Mesenchymal stem cell (in vitro differentiated cells and primary cell): ENCODE data around the gene PRLH.

Experiments
- DNase-seq: peaks from one replicate; pipeline ENCODE4 v3.0.0-alpha.2; 2013
- H2AFZ ChIP-seq: one replicate; pipeline ENCODE4 v1.6.1; 2013; ENCODE audit warnings: low read depth, mild to moderate bottlenecking, control low read depth, inconsistent platforms, low read length, moderate library complexity
- H2AK5ac ChIP-seq: 2 replicates; pipeline ENCODE4 v1.6.1; 2013; ENCODE audit warnings: low read length, moderate library complexity, mild to moderate bottlenecking, inconsistent platforms; ENCODE audit not compliant: severe bottlenecking
- H2BK120ac ChIP-seq: one replicate; pipeline ENCODE4 v1.6.1; 2013; ENCODE audit warnings: low read depth, mild to moderate bottlenecking, inconsistent platforms, low read length, moderate library complexity
- H2BK12ac ChIP-seq, 2 experiments: one replicate each; pipeline ENCODE4 v1.6.1; 2013; ENCODE audit warnings: inconsistent platforms in 2 of 2, low read length in 2 of 2, mild to moderate bottlenecking in 2 of 2, moderate library complexity in 2 of 2, control low read depth in 1 of 2
- H2BK15ac ChIP-seq: one replicate; pipeline ENCODE4 v1.6.1; 2013; ENCODE audit warnings: mild to moderate bottlenecking, low read depth, inconsistent platforms; ENCODE audit not compliant: poor library complexity, severe bottlenecking
- H2BK5ac ChIP-seq: 2 replicates; pipeline ENCODE4 v1.6.1; 2013; ENCODE audit warnings: low read depth, mild to moderate bottlenecking, low read length, control low read depth, inconsistent platforms; ENCODE audit not compliant: poor library complexity, severe bottlenecking
- H3K14ac ChIP-seq, 2 experiments: one replicate each; pipeline ENCODE4 v1.6.1; 2013; ENCODE audit warnings: inconsistent platforms in 2 of 2, low read length in 2 of 2, control low read depth in 1 of 2, mild to moderate bottlenecking in 1 of 2, moderate library complexity in 1 of 2
- H3K18ac ChIP-seq, 2 experiments: one replicate each; pipeline ENCODE4 v1.6.1; 2013; ENCODE audit warnings: inconsistent platforms in 2 of 2, low read length in 2 of 2, control low read depth in 1 of 2, low read depth in 1 of 2, mild to moderate bottlenecking in 1 of 2
- H3K23ac ChIP-seq, 2 experiments: one replicate each; pipeline ENCODE4 v1.6.1; 2013; ENCODE audit warnings: inconsistent platforms in 2 of 2, low read length in 2 of 2, mild to moderate bottlenecking in 2 of 2, moderate library complexity in 2 of 2, control low read depth in 1 of 2
- H3K27ac ChIP-seq: 2 replicates; pipeline ENCODE4 v1.5.1; 2013; ENCODE audit warnings: mild to moderate bottlenecking, moderate library complexity, low read length, control low read depth, inconsistent platforms; ENCODE audit not compliant: poor library complexity, severe bottlenecking
- H3K27me3 ChIP-seq, 2 experiments: 2 replicates each; pipeline versions ENCODE4 v1.6.1 to v1.7.0; 2013; ENCODE audit warnings: low read length in 2 of 2, mild to moderate bottlenecking in 2 of 2, moderate library complexity in 2 of 2, control low read depth in 1 of 2, inconsistent platforms in 1 of 2; ENCODE audit not compliant: control insufficient read depth in 1 of 2, insufficient read depth in 1 of 2
- H3K36me3 ChIP-seq, 2 experiments: 2 replicates each; pipeline versions ENCODE4 v1.6.1 to v1.7.0; 2013; ENCODE audit warnings: low read length in 2 of 2, control low read depth in 1 of 2, inconsistent platforms in 1 of 2, low read depth in 1 of 2, mild to moderate bottlenecking in 1 of 2; ENCODE audit not compliant: insufficient read depth in 2 of 2, control insufficient read depth in 1 of 2
- H3K4ac ChIP-seq, 2 experiments: one replicate each; pipeline ENCODE4 v1.6.1; 2013; ENCODE audit warnings: inconsistent platforms in 2 of 2, low read length in 2 of 2, mild to moderate bottlenecking in 2 of 2, moderate library complexity in 2 of 2, control low read depth in 1 of 2, low read depth in 1 of 2
- H3K4me1 ChIP-seq: 2 replicates; pipeline ENCODE4 v1.6.1; 2013; ENCODE audit warnings: low read depth, low read length, control low read depth; ENCODE audit not compliant: control insufficient read depth, insufficient read depth
- H3K4me2 ChIP-seq: 2 replicates; pipeline ENCODE4 v1.6.1; 2013; ENCODE audit warnings: low read length, mild to moderate bottlenecking, inconsistent platforms; ENCODE audit not compliant: poor library complexity, severe bottlenecking
- H3K4me3 ChIP-seq, 2 experiments: 2 replicates each; pipeline versions ENCODE4 v1.5.1 to v1.7.0; 2013; ENCODE audit warnings: low read length in 2 of 2, mild to moderate bottlenecking in 2 of 2, control low read depth in 1 of 2, low read depth in 1 of 2; ENCODE audit not compliant: insufficient read depth in 1 of 2
- H3K79me1 ChIP-seq: replicated peaks from 2 replicates; pipeline ENCODE4 v1.6.1; 2013; ENCODE audit warnings: mild to moderate bottlenecking, control low read depth, low read length, inconsistent platforms; ENCODE audit not compliant: poor library complexity, severe bottlenecking
- H3K9ac ChIP-seq: 2 replicates; pipeline ENCODE4 v1.7.0; 2013; ENCODE audit warnings: mild to moderate bottlenecking, low read length, moderate library complexity
- H3K9me3 ChIP-seq: 2 replicates; pipeline ENCODE4 v1.7.0; 2013; ENCODE audit warnings: mild to moderate bottlenecking, low read length; ENCODE audit not compliant: control insufficient read depth
- H4K8ac ChIP-seq: one replicate; pipeline ENCODE4 v1.6.1; 2013; ENCODE audit warnings: inconsistent platforms, mild to moderate bottlenecking, low read length, moderate library complexity
- H4K91ac ChIP-seq: one replicate; pipeline ENCODE4 v1.6.1; 2013; ENCODE audit warnings: mild to moderate bottlenecking, low read length, inconsistent platforms
- WGBS: methylation state at CpG from one replicate; pipeline ENCODE4 v1.1.7; 2013; ENCODE audit warnings: mixed read lengths; 5-methylcytosine and 5-hydroxymethylcytosine counted together

PRLH gene

DNA sequence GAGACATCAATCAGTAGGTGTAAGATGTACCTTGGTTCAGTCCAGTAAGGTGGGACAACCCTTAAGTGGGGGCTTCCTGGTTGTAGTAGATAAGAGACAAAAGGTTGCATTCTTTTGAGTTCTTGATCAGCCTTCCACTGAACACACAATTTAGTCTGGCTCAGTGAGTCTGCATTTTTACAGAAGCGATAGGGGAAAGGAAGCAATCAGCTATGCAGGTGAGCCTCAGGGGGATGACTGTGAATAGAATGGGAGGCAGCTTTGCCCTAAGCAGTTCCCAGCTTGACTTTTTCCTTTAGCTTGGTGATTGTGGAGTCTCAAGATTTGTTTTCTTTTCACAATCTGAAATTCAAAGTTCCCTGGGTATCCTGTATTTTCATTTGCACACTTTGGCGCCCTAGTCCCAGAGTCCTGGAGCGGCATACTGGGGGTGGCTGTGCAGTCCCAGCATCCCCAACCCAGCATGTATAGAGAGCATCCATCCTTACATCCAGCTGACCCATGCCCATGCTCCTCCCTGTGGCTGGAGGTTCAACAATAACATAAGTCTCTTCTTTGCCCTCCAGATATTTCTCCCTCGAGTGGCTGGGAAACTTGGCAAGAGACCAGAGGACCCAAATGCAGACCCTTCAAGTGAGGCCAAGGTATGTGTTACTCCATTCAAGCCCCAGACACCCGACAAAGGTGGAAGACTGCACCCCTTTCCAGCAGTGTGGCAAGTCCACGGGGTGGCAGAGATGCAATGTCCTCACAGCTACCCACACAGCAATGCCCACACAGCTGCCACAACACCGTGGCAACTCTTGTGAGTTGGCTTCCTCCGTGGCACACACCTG, 20.1 kb upstream of the PRLH start:
- Histone ChIP-seq H3K9ac (no peak overlapping the region), H3K36me3 (peaks cover 13 to 71% of the 10 kb centered on the region in 2 experiments), H2BK120ac (no peak overlapping the region), H2AK5ac (no peak overlapping the region), H4K91ac (no peak overlapping the region), H4K8ac (no peak overlapping the region), H3K18ac (no peak overlapping the region), H2BK15ac (no peak overlapping the region), H3K27me3 (no peaks in the 10 kb centered on the region), H3K4ac (no peak overlapping the region), H2AFZ (no peak overlapping the region), H3K23ac (no peak overlapping the region), H3K27ac (no peak overlapping the region), H2BK5ac (no peak overlapping the region), H3K4me2 (no peak overlapping the region), H3K79me1 (peaks cover 12% of the 10 kb centered on the region), H3K9me3 (no peaks in the 10 kb centered on the region), H2BK12ac (no peak overlapping the region), H3K14ac (peak overlapping the region in 1 of 2 experiments; percentile 67), H3K4me3 (no peak overlapping the region), H3K4me1 (peaks cover 16% of the 10 kb centered on the region)
- no peak for DNase-seq
- WGBS: 91% methylated on average over 8 of the region's 8 CpGs

DNA sequence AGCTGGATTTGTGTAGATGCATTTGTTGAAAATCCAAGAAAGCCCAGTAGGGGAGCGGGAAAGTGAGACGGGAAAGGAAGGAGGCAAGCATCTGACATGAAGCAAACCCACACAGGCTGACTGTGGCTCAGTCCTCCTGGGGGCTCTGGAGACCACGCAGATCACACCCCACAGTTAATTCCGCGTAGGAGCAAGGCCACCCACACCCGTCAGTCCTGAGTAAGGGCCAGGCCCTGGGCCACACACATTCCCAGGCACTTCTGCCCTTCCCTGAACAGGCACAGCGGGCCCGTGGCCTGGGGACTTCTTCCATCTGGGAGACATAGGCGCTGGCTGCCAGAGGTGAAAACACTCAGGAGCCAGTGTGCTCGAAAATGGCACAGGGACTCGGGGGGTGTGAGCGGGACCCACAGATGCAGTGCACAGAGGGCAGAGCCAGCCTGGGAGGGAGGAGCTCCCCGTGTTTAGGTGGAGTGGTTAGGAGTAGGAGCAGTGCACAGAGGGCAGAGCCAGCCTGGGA, 19.4 kb upstream of the PRLH start:
- Histone ChIP-seq H2BK12ac (peak overlapping the region in 1 of 2 experiments; percentile 32), H4K8ac (no peak overlapping the region), H3K36me3 (peaks cover 13 to 68% of the 10 kb centered on the region in 2 experiments), H3K14ac (peak overlapping the region in 1 of 2 experiments; percentile 67), H4K91ac (no peak overlapping the region), H3K4me1 (peaks cover 16% of the 10 kb centered on the region), H3K4me3 (no peak overlapping the region), H3K4me2 (no peak overlapping the region), H3K79me1 (peaks cover 9% of the 10 kb centered on the region), H3K23ac (no peak overlapping the region), H2BK5ac (no peak overlapping the region), H3K9me3 (no peaks in the 10 kb centered on the region), H2BK120ac (no peak overlapping the region), H2BK15ac (no peak overlapping the region), H3K27me3 (no peaks in the 10 kb centered on the region), H3K18ac (no peak overlapping the region), H3K27ac (no peak overlapping the region), H3K4ac (no peak overlapping the region), H2AFZ (no peak overlapping the region), H3K9ac (no peak overlapping the region), H2AK5ac (no peak overlapping the region)
- DNase-seq: no peak
- WGBS: 91% methylated on average over 12 of the region's 13 CpGs

DNA sequence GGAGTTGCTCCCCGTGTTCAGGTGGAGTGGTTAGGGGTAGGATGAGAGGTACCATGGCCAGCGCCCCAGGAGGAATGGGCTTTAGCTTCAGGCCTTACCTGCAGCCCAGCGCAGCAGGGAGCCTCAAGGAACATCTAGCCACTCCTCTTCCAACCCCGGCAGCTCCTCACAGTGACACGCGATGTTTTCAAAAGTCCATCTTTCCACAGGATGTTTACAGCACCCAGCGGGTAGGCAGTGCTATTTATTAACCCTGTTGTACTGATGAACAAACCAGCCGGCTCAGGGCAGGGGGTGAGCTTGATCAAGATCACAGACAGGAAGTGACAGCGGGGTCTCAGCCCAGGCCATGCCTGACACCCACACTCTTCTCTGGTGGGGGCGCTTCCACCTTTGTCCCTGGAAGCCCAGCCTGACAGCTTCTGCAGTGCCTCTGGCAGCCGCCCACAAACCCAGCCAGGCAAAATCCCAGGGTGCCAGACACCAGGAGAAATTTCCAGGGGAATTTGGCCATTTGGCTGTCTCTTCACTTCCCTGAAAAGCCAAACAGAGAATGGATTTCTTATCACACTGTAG, 18.4 kb upstream of the PRLH start:
- Histone ChIP-seq H3K18ac (peak overlapping the region in 1 of 2 experiments; percentile 24), H2BK5ac (no peak overlapping the region), H3K4me3 (no peak overlapping the region), H3K36me3 (peaks cover 22 to 63% of the 10 kb centered on the region in 2 experiments), H3K4me2 (no peak overlapping the region), H3K27ac (peak overlapping the region; percentile 17), H3K79me1 (peaks cover 5% of the 10 kb centered on the region), H2BK12ac (no peak overlapping the region), H2AK5ac (no peak overlapping the region), H3K4me1 (peaks cover 16% of the 10 kb centered on the region), H3K23ac (no peak overlapping the region), H3K14ac (no peak overlapping the region), H3K27me3 (no peaks in the 10 kb centered on the region), H2BK120ac (no peak overlapping the region), H2BK15ac (no peak overlapping the region), H4K91ac (no peak overlapping the region), H3K9ac (no peak overlapping the region), H3K4ac (no peak overlapping the region), H4K8ac (no peak overlapping the region), H2AFZ (no peak overlapping the region), H3K9me3 (peaks cover 5% of the 10 kb centered on the region)
- WGBS: 44% methylated on average over 11 of the region's 11 CpGs
- DNase-seq: peak; percentile 66

DNA sequence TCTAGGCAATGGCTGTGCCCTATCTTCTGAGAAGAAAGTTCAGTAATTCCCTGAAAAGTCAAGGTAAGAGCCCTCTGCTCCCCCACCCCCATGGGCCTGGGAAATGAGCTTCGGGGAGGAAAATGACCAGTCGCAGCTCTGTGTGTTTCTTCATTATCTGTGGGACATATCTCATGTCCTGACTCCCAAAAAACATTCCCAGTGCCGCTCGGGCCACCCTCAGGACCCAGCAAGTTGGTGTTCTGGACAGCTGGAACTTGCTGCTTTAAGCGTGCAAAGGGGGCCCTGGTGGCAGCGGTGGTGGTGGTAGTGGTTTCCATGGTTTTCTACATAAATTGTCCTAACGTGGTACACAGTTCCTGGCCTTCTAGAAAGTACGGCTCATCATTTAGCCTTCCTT, 17.2 kb upstream of the PRLH start:
- H3K9me3 ChIP-seq: peaks cover 12% of the 10 kb centered on the region
- peaks cover 35 to 74% of the 10 kb centered on the region in 2 experiments for H3K36me3 ChIP-seq
- H2BK120ac ChIP-seq: no peak overlapping the region
- peaks cover 16% of the 10 kb centered on the region for H3K4me1 ChIP-seq
- H2AFZ ChIP-seq: no peak overlapping the region
- H3K14ac ChIP-seq: no peak overlapping the region
- no peak overlapping the region for H4K8ac ChIP-seq
- H2AK5ac ChIP-seq: no peak overlapping the region
- no peak overlapping the region for H3K23ac ChIP-seq
- 97% methylated on average over 8 of the region's 8 CpGs for WGBS
- H3K79me1 ChIP-seq: peaks cover 7% of the 10 kb centered on the region
- H3K18ac ChIP-seq: no peak overlapping the region
- no peak overlapping the region for H3K4ac ChIP-seq
- H2BK12ac ChIP-seq: no peak overlapping the region
- H2BK5ac ChIP-seq: no peak overlapping the region
- H2BK15ac ChIP-seq: no peak overlapping the region
- no peak overlapping the region for H3K4me3 ChIP-seq
- no peaks in the 10 kb centered on the region for H3K27me3 ChIP-seq
- H3K4me2 ChIP-seq: no peak overlapping the region
- DNase-seq: no peak
- H4K91ac ChIP-seq: no peak overlapping the region
- H3K9ac ChIP-seq: no peak overlapping the region
- no peak overlapping the region for H3K27ac ChIP-seq
